ENCODE results near the gene SCMH1.
A peak's percentile ranks its signal among the peaks of the same experiment; 100 is the strongest.

SCMH1 gene

GRCh38 chr1:41171266-41171874, 70.7 kb downstream of the SCMH1 start:
- no peak overlapping the region for H3K4me3 ChIP-seq (ENCODE audit: low read depth, low read length)
- peak; percentile 20 for DNase-seq (ENCODE audit: low read depth)

GRCh38 chr1:41169799-41170180, 72.3 kb downstream of the SCMH1 start:
- no peak for DNase-seq (ENCODE audit: low read depth)
- TF ChIP-seq CTCF (IDR thresholded peaks at IDR 0.05; ENCODE audit: insufficient read depth, low read depth, low read length, missing control alignments): no peak

More at GRCh38 chr1:41171266-41171874, 70.7 kb downstream of the SCMH1 start:
- TF ChIP-seq CTCF (IDR thresholded peaks at IDR 0.05; ENCODE audit: insufficient read depth, low read depth, low read length, missing control alignments): no peak

GRCh38 chr1:41169066-41169798, 72.9 kb downstream of the SCMH1 start:
- no peak for DNase-seq (ENCODE audit: low read depth)
- TF ChIP-seq CTCF (IDR thresholded peaks at IDR 0.05; ENCODE audit: insufficient read depth, low read depth, low read length, missing control alignments): no peak
- no peak overlapping the region for H3K4me3 ChIP-seq (ENCODE audit: low read depth, low read length)

More at GRCh38 chr1:41169799-41170180, 72.3 kb downstream of the SCMH1 start:
- H3K4me3 ChIP-seq (ENCODE audit: low read depth, low read length): no peak overlapping the region

- TF ChIP-seq CTCF (IDR thresholded peaks at IDR 0.05; ENCODE audit: insufficient read depth, low read depth, low read length, missing control alignments): no peak
- no peak for DNase-seq (ENCODE audit: low read depth)
- no peak overlapping the region for H3K4me3 ChIP-seq (ENCODE audit: low read depth, low read length)
Observed at GRCh38 chr1:41167667-41168066, 74.4 kb downstream of the SCMH1 start.

GRCh38 chr1:41164727-41165126, 77.4 kb downstream of the SCMH1 start:
- DNase-seq (ENCODE audit: low read depth): no peak
- H3K4me3 ChIP-seq (ENCODE audit: low read depth, low read length): no peak overlapping the region
- TF ChIP-seq CTCF (IDR thresholded peaks at IDR 0.05; ENCODE audit: insufficient read depth, low read depth, low read length, missing control alignments): no peak

GRCh38 chr1:41162441-41162840, 79.7 kb downstream of the SCMH1 start:
- no peak overlapping the region for H3K4me3 ChIP-seq (ENCODE audit: low read depth, low read length)
- no peak for TF ChIP-seq CTCF (IDR thresholded peaks at IDR 0.05; ENCODE audit: insufficient read depth, low read depth, low read length, missing control alignments)
- DNase-seq (ENCODE audit: low read depth): no peak

Measured in GM12865 (cell line).